K562 (cell line): ENCODE measurements around the gene MPRIP. TPM values are rescaled to one million over a fixed set of nuclear protein-coding genes. Genes with fewer than 3 reads are reported as not detected.

ENCODE experiments used
- ATAC-seq: fragments of 200-7000 bp; cut with Tn5 transposase; 3 replicates; pipeline ENCODE4 v1.9.1; 2020; ENCODE audit warnings: moderate library complexity
- BruUV-seq: library from RNA; stranded (reverse); fragments of 400-500 nt; replicated peaks from 2 replicates; lab custom pipeline; 2021; lab: Mats Ljungman, UMichigan
- CTCF ChIA-PET: fragments of 300-600 bp; formaldehyde crosslinking; extraction: SDS; loops from one replicate; lab custom pipeline; 2021; ENCODE audit warnings: low intra/inter-chr PET ratio; lab: Yijun Ruan, JAX
- POLR2A ChIA-PET: fragments of 300-600, 350-650 bp; sonication (Branson Sonifier 250); formaldehyde crosslinking; extraction: SDS; loops from one replicate; lab custom pipeline; 2021; ENCODE audit warnings: antibody characterized with exemption, inconsistent platforms; lab: Yijun Ruan, JAX
- DNase-seq, 4 experiments: peaks; one replicate each; pipeline versions ENCODE4 v3.0.0 to v3.0.0-alpha.2; 2011 to 2018; ENCODE audit warnings: low spot score in 3 of 4, mixed read lengths in 3 of 4; ENCODE audit errors: extremely low read depth in 1 of 4
- FAIRE-seq: peaks from 2 replicates; lab custom pipeline; 2011; peaks lifted over from hg19 to GRCh38; lab: Jason Lieb, UNC
- H2AFZ ChIP-seq: 2 replicates; pipeline ENCODE4 v1.6.0; 2011; ENCODE audit warnings: low read depth, low read length, control low read depth, inconsistent platforms
- H3K27ac ChIP-seq: fragments of 200-600 bp; 3 replicates; pipeline ENCODE4 v1.8.0; 2011; ENCODE audit warnings: low read depth, mild to moderate bottlenecking, control low read depth, inconsistent platforms, low read length, moderate library complexity, mixed read lengths; ENCODE audit errors: extremely low read depth
- H3K27me3 ChIP-seq, 2 experiments: fragments of 300-600 bp in 1 of 2; 2 replicates in 1 of 2; 3 replicates in 1 of 2; pipeline versions ENCODE4 v1.6.0 to v1.8.0; 2011; ENCODE audit warnings: inconsistent platforms in 2 of 2, low read length in 2 of 2, mild to moderate bottlenecking in 1 of 2, mixed read lengths in 1 of 2, moderate library complexity in 1 of 2; ENCODE audit not compliant: control insufficient read depth in 2 of 2, insufficient read depth in 2 of 2
- H3K36me3 ChIP-seq: fragments of 300-600 bp; 3 replicates; pipeline ENCODE4 v1.8.0; 2011; ENCODE audit warnings: mild to moderate bottlenecking, low read length, inconsistent platforms; ENCODE audit not compliant: control insufficient read depth, insufficient read depth
- H3K4me1 ChIP-seq, 2 experiments: fragments of 200-600 bp in 1 of 2; replicated peaks in 1 of 2; 2 replicates in 1 of 2; 3 replicates in 1 of 2; pipeline versions ENCODE4 v1.5.1 to v1.8.0; 2011; ENCODE audit warnings: inconsistent platforms in 2 of 2, low read length in 2 of 2, mild to moderate bottlenecking in 1 of 2, mixed read lengths in 1 of 2, moderate library complexity in 1 of 2; ENCODE audit not compliant: control insufficient read depth in 2 of 2, insufficient read depth in 2 of 2
- H3K4me2 ChIP-seq: 2 replicates; pipeline ENCODE4 v1.6.1; 2011; ENCODE audit warnings: low read length, control low read depth, inconsistent platforms, mixed read lengths; ENCODE audit not compliant: insufficient read depth
- H3K4me3 ChIP-seq: fragments of 200-600 bp; sonication (generic), shearing (Covaris generic); 2 replicates; pipeline ENCODE4 v1.5.1; 2016; ENCODE audit warnings: control low read depth, inconsistent platforms
- H3K79me2 ChIP-seq: fragments of 200-600 bp; 3 replicates; pipeline ENCODE4 v1.8.0; 2011; ENCODE audit warnings: low read length, inconsistent platforms; ENCODE audit not compliant: control insufficient read depth, insufficient read depth
- H3K9ac ChIP-seq, 2 experiments: 2 replicates each; pipeline versions ENCODE4 v1.6.0 to v1.6.1; 2011; ENCODE audit warnings: low read depth in 2 of 2, low read length in 2 of 2, control low read depth in 1 of 2, inconsistent platforms in 1 of 2, mild to moderate bottlenecking in 1 of 2, mixed read lengths in 1 of 2; ENCODE audit not compliant: insufficient read depth in 1 of 2
- H3K9me1 ChIP-seq: one replicate; pipeline ENCODE4 v1.6.0; 2011; ENCODE audit warnings: inconsistent platforms, mild to moderate bottlenecking, low read length, moderate library complexity; ENCODE audit not compliant: control insufficient read depth, insufficient read depth
- H3K9me3 ChIP-seq: replicated peaks from 2 replicates; pipeline ENCODE4 v1.5.1; 2011; ENCODE audit warnings: low read depth, low read length, inconsistent platforms; ENCODE audit not compliant: control insufficient read depth, insufficient read depth
- H4K20me1 ChIP-seq: replicated peaks from 2 replicates; pipeline ENCODE4 v1.6.1; 2011; ENCODE audit warnings: low read length, inconsistent platforms, mixed read lengths; ENCODE audit not compliant: control insufficient read depth, insufficient read depth
- BRF1 ChIP-seq: IDR thresholded peaks from 3 replicates; pipeline ENCODE4 v1.6.1; 2011; ENCODE audit warnings: borderline replicate concordance, mild to moderate bottlenecking; ENCODE audit not compliant: insufficient read length; ENCODE audit errors: extremely low read depth
- CLOCK ChIP-seq: fragments of 250-450 bp; sonication (Bioruptor Pico); IDR thresholded peaks from 2 replicates; pipeline ENCODE4 v1.4.0; 2020; ENCODE audit warnings: mild to moderate bottlenecking, moderate library complexity, borderline replicate concordance
- EP300 ChIP-seq: IDR thresholded peaks from 2 replicates; pipeline ENCODE4 v1.6.1; 2012; ENCODE audit warnings: low read length, improper control_type of control experiment
- ETV1 ChIP-seq: fragments of 450-650 bp; conservative IDR thresholded peaks from 2 replicates; pipeline ENCODE4 v1.6.1; 2016; ENCODE audit warnings: missing genetic modification characterization, control low read depth, low read depth, missing compliant biosample characterization
- MAZ ChIP-seq, 2 experiments: fragments of 450-650 bp in 1 of 2; sonication (generic) in 1 of 2; formaldehyde crosslinking; IDR thresholded peaks in 1 of 2; conservative IDR thresholded peaks in 1 of 2; 2 replicates each; pipeline versions ENCODE4 v1.4.0 to v1.5.0; 2020; ENCODE audit warnings: mild to moderate bottlenecking in 1 of 2, missing genetic modification reagents in 1 of 2
- MCM3 ChIP-seq: fragments of 450-650 bp; IDR thresholded peaks from 2 replicates; pipeline ENCODE4 v1.6.1; 2016
- MIER1 ChIP-seq: fragments of 450-650 bp; IDR thresholded peaks from 2 replicates; pipeline ENCODE4 v1.6.1; 2016; ENCODE audit warnings: antibody characterized with exemption, mild to moderate bottlenecking, low read depth
- POLR2G ChIP-seq: fragments of 200-400 bp; formaldehyde crosslinking; IDR thresholded peaks from 2 replicates; pipeline ENCODE4 v1.6.1; 2017; ENCODE audit warnings: low read depth, mild to moderate bottlenecking, antibody characterized with exemption, low read length, moderate library complexity
- SP1 ChIP-seq: sonication (generic); formaldehyde crosslinking; IDR thresholded peaks from 2 replicates; pipeline ENCODE4 v1.8.1; 2022; ENCODE audit warnings: mild to moderate bottlenecking, missing genetic modification reagents
- TFAP4 ChIP-seq: sonication (generic); formaldehyde crosslinking; IDR thresholded peaks from 2 replicates; pipeline ENCODE4 v1.8.0; 2022; ENCODE audit warnings: missing genetic modification reagents, mild to moderate bottlenecking, moderate library complexity, borderline replicate concordance
- USF2 ChIP-seq: sonication (generic); formaldehyde crosslinking; IDR thresholded peaks from 2 replicates; pipeline ENCODE4 v1.5.0; 2020; ENCODE audit warnings: missing genetic modification reagents
- ZBTB2 ChIP-seq: fragments of 450-650 bp; IDR thresholded peaks from 2 replicates; pipeline ENCODE4 v1.6.1; 2016; ENCODE audit warnings: antibody characterized with exemption
- ZNF75A ChIP-seq: fragments of 450-650 bp; formaldehyde crosslinking; IDR thresholded peaks from 2 replicates; pipeline ENCODE4 v1.4.0; 2020; ENCODE audit warnings: mild to moderate bottlenecking
- ZNF778 ChIP-seq: fragments of 450-650 bp; formaldehyde crosslinking; IDR thresholded peaks from 2 replicates; pipeline ENCODE4 v1.4.0; 2020; ENCODE audit warnings: mild to moderate bottlenecking, moderate library complexity
- WGBS: fragments of 100-300 bp; shearing (Covaris generic); methylation state at CpG from one replicate; pipeline ENCODE4 v1.1.6; 2016; ENCODE audit warnings: low coverage, mixed read lengths; ENCODE audit not compliant: insufficient coverage; ENCODE audit errors: missing lambda C conversion rate; 5-methylcytosine and 5-hydroxymethylcytosine counted together
- in situ Hi-C: fragments of 300-500 bp; cut with MboI; formaldehyde crosslinking; loops from 4 replicates; pipeline ENCODE4 v1.15.0; 2018; ENCODE audit warnings: inconsistent platforms, mixed read lengths
- intact Hi-C: fragments of 100-400 bp; cut with micrococcal nuclease; formaldehyde crosslinking; loops from 2 replicates; pipeline ENCODE4 v1.14.2; 2022
- polyA plus RNA-seq, 8 experiments: library from polyadenylated mRNA; depleted of rRNA in 4 of 8; stranded (reverse) in 5 of 8; unstranded in 3 of 8; fragments of >200 nt; fragmentation: Nextera tagmentation in 2 of 8; fragmentation: Illumina TruSeq in 1 of 8; extraction: Ambion mirVana in 2 of 8; extraction: Trizol in 1 of 8; gene quantifications; 2 replicates each; pipeline versions ENCODE4 v1.2.1 to v1.2.3, GENCODE V29; 2011 to 2014; ENCODE audit warnings: inconsistent platforms in 1 of 8, missing spikeins in 1 of 8
- total RNA-seq, 7 experiments: library from RNA; depleted of rRNA in 6 of 7; stranded (reverse); fragments of >200 nt in 6 of 7; fragmentation: Illumina TruSeq in 2 of 7; extraction: Trizol in 2 of 7; gene quantifications; 2 replicates each; pipeline versions ENCODE4 v1.2.1 to v1.2.3, GENCODE V29; 2011 to 2021; ENCODE audit warnings: low replicate concordance in 1 of 7

Gene MPRIP
- total and polyA plus RNA-seq, 9 of the 15 experiments (the other 6 are each of a cell fraction or from before 2014, with no cell fraction given): 10.0 to 72.6 (median 30.1) TPM

GRCh38 chr17:17070931-17071330 is 28.7 kb downstream of the MPRIP start (continued):
- TF ChIP-seq CLOCK (CRISPR knock-in tag) (no peak), ETV1 (tag) (no peak), MCM3 (no peak), ZBTB2 (no peak)

GRCh38 chr17:17071531-17072360 is 29.5 kb downstream of the MPRIP start:
- H3K27me3 ChIP-seq: no peaks in the 10 kb centered on the region
- FAIRE-seq: no peak
- peaks cover 9 to 17% of the 10 kb centered on the region in 2 experiments for H3K4me1 ChIP-seq
- no peak overlapping the region; a peak in 1 of 4 replicates for H3K9ac ChIP-seq
- peaks cover 8% of the 10 kb centered on the region for H4K20me1 ChIP-seq
- H3K36me3 ChIP-seq: peaks cover 7% of the 10 kb centered on the region; the same call in 1 of the 3 replicates
- no TSS peak for BruUV-seq
- H3K27ac ChIP-seq: no peak overlapping the region
- no peak overlapping the region for H2AFZ ChIP-seq
- in situ Hi-C loops: no loop called here
- no peak overlapping the region for H3K4me3 ChIP-seq
- DNase-seq: no peak
- ChIA-PET CTCF (no interaction called here), POLR2A (interaction anchor here (0.7 to 1.2 kb wide), 2 partner anchors 14 to 36 kb away, joined by 4 read pairs; no protein-coding TSS in a partner anchor)
- no peaks in the 10 kb centered on the region; the same call in 1 of the 2 replicates for H3K9me3 ChIP-seq
- peaks cover 2% of the 10 kb centered on the region for H3K9me1 ChIP-seq
- intact Hi-C loops: no loop called here
- H3K4me2 ChIP-seq: no peak overlapping the region
- WGBS: 62% methylated on average over 12 of the region's 14 CpGs
- no peak for ATAC-seq
- H3K79me2 ChIP-seq: peaks cover 20% of the 10 kb centered on the region
- TF ChIP-seq EP300: no peak
- TF ChIP-seq MAZ (CRISPR knock-in tag; conservative IDR thresholded peaks at IDR 0.05 in 1 of 2, IDR thresholded peaks at IDR 0.05 in 1 of 2): no peak
- no peak for TF ChIP-seq ZNF778 (CRISPR knock-in tag)
- TF ChIP-seq POLR2G: no peak
- TF ChIP-seq ZNF75A: peak; percentile 80
- no peak for TF ChIP-seq TFAP4 (CRISPR knock-in tag)
- no peak for TF ChIP-seq BRF1
- TF ChIP-seq USF2: no peak
- TF ChIP-seq MIER1: no peak
- TF ChIP-seq SP1 (CRISPR knock-in tag): no peak
